Measurements from ENCODE around the gene PAF1. TPM values are rescaled to one million over a fixed set of nuclear protein-coding genes. Genes with fewer than 3 reads are reported as not detected.

The PAF1 gene
- total RNA-seq, 1 experiment from 2014 or later, result 59.0 TPM

DNA sequence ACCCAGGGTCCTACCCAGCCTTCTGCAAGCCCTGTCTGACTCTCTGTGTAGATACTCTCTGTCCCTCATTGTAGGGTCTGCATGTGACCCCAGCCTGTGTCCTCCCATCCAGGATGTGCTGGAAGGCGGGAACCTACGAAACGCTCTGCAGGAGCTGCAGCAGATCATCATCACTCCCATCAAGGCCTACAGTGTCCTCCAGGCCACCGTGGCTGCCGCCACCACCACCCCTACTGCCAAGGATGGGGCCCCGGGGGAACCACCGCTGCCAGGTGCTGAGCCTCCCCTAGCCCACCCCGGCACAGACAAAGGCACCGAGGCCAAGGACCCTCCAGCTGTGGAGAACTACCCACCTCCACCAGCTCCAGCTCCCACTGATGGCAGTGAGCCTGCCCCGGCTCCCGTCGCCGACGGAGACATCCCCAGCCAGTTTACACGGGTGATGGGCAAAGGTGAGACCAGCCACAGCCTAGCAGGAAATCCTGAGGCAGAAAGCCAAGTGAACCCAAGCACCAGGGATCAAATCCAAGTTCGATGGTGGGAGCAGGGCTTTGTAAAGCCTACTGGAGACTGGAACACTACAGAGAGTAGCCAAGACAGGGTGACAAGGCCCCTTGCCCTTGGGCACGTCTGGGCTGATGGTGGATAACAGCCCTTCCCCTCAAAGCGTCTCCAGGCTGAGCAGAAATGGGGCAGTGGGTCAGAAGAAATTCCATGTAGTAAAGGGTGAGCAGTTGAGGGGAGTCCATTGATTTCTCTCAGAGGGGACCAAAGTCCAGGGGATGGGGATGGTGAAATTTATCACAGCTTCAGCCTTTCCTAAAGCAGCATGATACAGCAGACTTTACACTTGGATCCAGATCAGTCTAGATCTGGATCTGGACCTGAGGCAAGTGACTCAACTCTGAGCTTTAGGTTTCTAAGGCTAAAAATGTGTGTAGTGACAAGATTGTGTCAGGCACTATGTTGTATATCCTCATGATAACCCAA, 13.2 kb downstream of the PAF1 start:
- intact Hi-C loops (cut with micrococcal nuclease; ENCODE audit: unreplicated experiment), result no loop called here
- H3K36me3 Mint-ChIP-seq (ENCODE audit: insufficient read depth, unreplicated experiment), result peaks cover 42% of the 10 kb centered on the region
- Histone ChIP-seq H3K4me3 (ENCODE audit: low read depth, low read length) (no peak overlapping the region), H3K27me3 (replicated peaks; ENCODE audit: control insufficient read depth, insufficient read depth, low read length) (no peaks in the 10 kb centered on the region), H3K36me3 (ENCODE audit: control insufficient read depth, insufficient read depth, low read length) (peaks cover 12% of the 10 kb centered on the region), H3K9me3 (no peaks in the 10 kb centered on the region), H3K4me1 (no peaks in the 10 kb centered on the region)
- H3K27ac Mint-ChIP-seq (ENCODE audit: unreplicated experiment), result no peak overlapping the region
- BruUV-seq (replicated peaks), result no TSS peak
- H3K4me3 Mint-ChIP-seq (ENCODE audit: unreplicated experiment), result no peak overlapping the region
- TF ChIP-seq, protein P1, sequence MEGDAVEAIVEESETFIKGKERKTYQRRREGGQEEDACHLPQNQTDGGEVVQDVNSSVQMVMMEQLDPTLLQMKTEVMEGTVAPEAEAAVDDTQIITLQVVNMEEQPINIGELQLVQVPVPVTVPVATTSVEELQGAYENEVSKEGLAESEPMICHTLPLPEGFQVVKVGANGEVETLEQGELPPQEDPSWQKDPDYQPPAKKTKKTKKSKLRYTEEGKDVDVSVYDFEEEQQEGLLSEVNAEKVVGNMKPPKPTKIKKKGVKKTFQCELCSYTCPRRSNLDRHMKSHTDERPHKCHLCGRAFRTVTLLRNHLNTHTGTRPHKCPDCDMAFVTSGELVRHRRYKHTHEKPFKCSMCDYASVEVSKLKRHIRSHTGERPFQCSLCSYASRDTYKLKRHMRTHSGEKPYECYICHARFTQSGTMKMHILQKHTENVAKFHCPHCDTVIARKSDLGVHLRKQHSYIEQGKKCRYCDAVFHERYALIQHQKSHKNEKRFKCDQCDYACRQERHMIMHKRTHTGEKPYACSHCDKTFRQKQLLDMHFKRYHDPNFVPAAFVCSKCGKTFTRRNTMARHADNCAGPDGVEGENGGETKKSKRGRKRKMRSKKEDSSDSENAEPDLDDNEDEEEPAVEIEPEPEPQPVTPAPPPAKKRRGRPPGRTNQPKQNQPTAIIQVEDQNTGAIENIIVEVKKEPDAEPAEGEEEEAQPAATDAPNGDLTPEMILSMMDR (IDR thresholded peaks at IDR 0.05; ENCODE audit: insufficient read depth in 1 of 2, low read depth in 1 of 2, low read length in 1 of 2, severe bottlenecking in 1 of 2, unreplicated experiment in 1 of 2), result no peak
- H3K27me3 Mint-ChIP-seq (ENCODE audit: insufficient read depth, unreplicated experiment), result no peaks in the 10 kb centered on the region
- ChIA-PET POLR2A (interaction anchor here (0.6 kb wide), 1 partner anchor 61 kb away, joined by 3 read pairs; no protein-coding TSS in a partner anchor), CTCF (no interaction called here)
- DNase-seq, result no peak
- H3K9me3 Mint-ChIP-seq (ENCODE audit: unreplicated experiment), result no peaks in the 10 kb centered on the region
- no peaks in the 10 kb centered on the region for H3K4me1 Mint-ChIP-seq (ENCODE audit: low read depth, unreplicated experiment)

DNA sequence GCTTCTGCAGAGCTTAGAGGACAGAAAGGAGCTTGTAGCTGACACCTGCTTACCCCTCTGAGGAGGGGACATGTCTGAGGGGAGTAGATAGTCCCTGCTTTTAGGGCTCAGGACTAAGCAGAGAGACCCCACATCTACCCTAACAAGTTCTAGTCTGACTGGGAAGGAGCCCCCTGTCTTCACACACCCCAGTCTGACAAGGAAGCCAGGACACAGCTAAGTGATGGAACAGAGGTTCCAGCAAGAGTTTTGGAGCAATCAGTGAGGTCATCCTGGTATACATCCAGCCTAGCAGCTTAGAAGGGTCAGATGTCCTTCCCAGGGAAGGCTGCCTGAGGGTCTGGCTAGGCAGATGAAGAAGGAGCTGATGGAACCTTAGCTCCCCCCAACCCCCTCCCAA, 15.0 kb downstream of the PAF1 start:
- no peaks in the 10 kb centered on the region for H3K9me3 ChIP-seq
- H3K27ac Mint-ChIP-seq (ENCODE audit: unreplicated experiment), result no peak overlapping the region
- H3K4me3 ChIP-seq (ENCODE audit: low read depth, low read length), result no peak overlapping the region
- H3K27me3 ChIP-seq (replicated peaks; ENCODE audit: control insufficient read depth, insufficient read depth, low read length), result no peaks in the 10 kb centered on the region
- no TSS peak for BruUV-seq (replicated peaks)
- peaks cover 50% of the 10 kb centered on the region for H3K36me3 Mint-ChIP-seq (ENCODE audit: insufficient read depth, unreplicated experiment)
- ChIA-PET CTCF (no interaction called here), POLR2A (no interaction called here)
- no peak for DNase-seq
- TF ChIP-seq, protein P1 (IDR thresholded peaks at IDR 0.05; ENCODE audit: insufficient read depth in 1 of 2, low read depth in 1 of 2, low read length in 1 of 2, severe bottlenecking in 1 of 2, unreplicated experiment in 1 of 2), result no peak
- no peaks in the 10 kb centered on the region for H3K9me3 Mint-ChIP-seq (ENCODE audit: unreplicated experiment)
- H3K4me3 Mint-ChIP-seq (ENCODE audit: unreplicated experiment), result no peak overlapping the region
- no peaks in the 10 kb centered on the region for H3K27me3 Mint-ChIP-seq (ENCODE audit: insufficient read depth, unreplicated experiment)
- H3K36me3 ChIP-seq (ENCODE audit: control insufficient read depth, insufficient read depth, low read length), result peaks cover 15% of the 10 kb centered on the region
- intact Hi-C loops (cut with micrococcal nuclease; ENCODE audit: unreplicated experiment), result no loop called here
- H3K4me1 ChIP-seq, result no peaks in the 10 kb centered on the region
- H3K4me1 Mint-ChIP-seq (ENCODE audit: low read depth, unreplicated experiment), result no peaks in the 10 kb centered on the region

DNA sequence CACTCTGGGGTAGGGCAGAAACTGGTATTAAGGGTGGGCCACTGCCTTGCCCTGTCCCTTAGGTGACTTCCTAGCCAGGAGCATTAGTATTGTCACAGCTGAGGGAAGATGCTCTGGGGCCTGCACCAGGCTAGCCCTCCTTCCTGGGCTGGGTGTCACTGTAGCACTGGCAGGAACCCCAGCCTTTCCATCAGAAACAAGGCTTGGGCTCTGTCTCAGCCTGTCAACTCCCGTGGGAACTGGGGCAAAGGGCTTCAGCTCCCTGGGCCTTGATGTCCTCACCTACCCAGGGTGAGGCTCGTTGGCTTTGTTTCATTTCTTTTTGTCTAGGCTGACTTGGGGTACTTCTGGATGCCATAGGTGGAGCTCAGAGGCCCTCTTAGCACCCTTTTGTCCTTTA, 18.0 kb downstream of the PAF1 start:
- H3K27me3 Mint-ChIP-seq (ENCODE audit: insufficient read depth, unreplicated experiment), result no peaks in the 10 kb centered on the region
- CTCF ChIA-PET, result no interaction called here
- no peaks in the 10 kb centered on the region for H3K9me3 Mint-ChIP-seq (ENCODE audit: unreplicated experiment)
- POLR2A ChIA-PET, result no interaction called here
- peaks cover 55% of the 10 kb centered on the region for H3K36me3 Mint-ChIP-seq (ENCODE audit: insufficient read depth, unreplicated experiment)
- H3K27ac Mint-ChIP-seq (ENCODE audit: unreplicated experiment), result peak overlapping the region; percentile 8
- no peak overlapping the region for H3K4me3 ChIP-seq (ENCODE audit: low read depth, low read length)
- BruUV-seq (replicated peaks), result no TSS peak
- H3K9me3 ChIP-seq, result no peaks in the 10 kb centered on the region
- H3K36me3 ChIP-seq (ENCODE audit: control insufficient read depth, insufficient read depth, low read length), result peaks cover 18% of the 10 kb centered on the region
- intact Hi-C loops (cut with micrococcal nuclease; ENCODE audit: unreplicated experiment), result no loop called here
- DNase-seq, result no peak
- TF ChIP-seq, protein P1 (IDR thresholded peaks at IDR 0.05; ENCODE audit: insufficient read depth in 1 of 2, low read depth in 1 of 2, low read length in 1 of 2, severe bottlenecking in 1 of 2, unreplicated experiment in 1 of 2), result no peak
- no peaks in the 10 kb centered on the region for H3K4me1 ChIP-seq
- H3K4me3 Mint-ChIP-seq (ENCODE audit: unreplicated experiment), result no peak overlapping the region
- no peaks in the 10 kb centered on the region for H3K4me1 Mint-ChIP-seq (ENCODE audit: low read depth, unreplicated experiment)
- H3K27me3 ChIP-seq (replicated peaks; ENCODE audit: control insufficient read depth, insufficient read depth, low read length), result no peaks in the 10 kb centered on the region
